CD8-positive, alpha-beta memory T cell (primary cell): Measurements from ENCODE around the gene LILRB5. TPM values are rescaled to one million over a fixed set of nuclear protein-coding genes. Genes with fewer than 3 reads are reported as not detected.

Source experiments
- polyA plus RNA-seq: library from polyadenylated mRNA; unstranded; fragments of 300-500 nt; fragmentation: Illumina TruSeq; gene quantifications from one replicate; pipeline ENCODE4 v1.2.3, GENCODE V29; 2021
- total RNA-seq, 2 experiments: library from RNA; stranded (reverse); gene quantifications; one replicate each; pipeline ENCODE4 v1.2.3, GENCODE V29; 2021

Gene LILRB5
- total and polyA plus RNA-seq, 3 experiments from 2014 or later, result 0.42 to 0.44 TPM; not detected in 1

Other genes starting within 250 kb of the LILRB5 start
- not detected for gene VSTM1, start 193.4 kb downstream of the LILRB5 start, total RNA-seq
- gene VSTM1, start 193.4 kb downstream of the LILRB5 start, polyA plus RNA-seq, result not detected
- not detected for gene TARM1, start 175.9 kb downstream of the LILRB5 start, total RNA-seq
- not detected for gene TARM1, start 175.9 kb downstream of the LILRB5 start, polyA plus RNA-seq
- under 1 TPM; 0.22 to 0.35 TPM for gene OSCAR, start 156.5 kb downstream of the LILRB5 start, total RNA-seq
- 0.17 TPM for gene OSCAR, start 156.5 kb downstream of the LILRB5 start, polyA plus RNA-seq
- 100 to 1,000 TPM; 117 to 124 TPM for gene NDUFA3, start 154.4 kb downstream of the LILRB5 start, total RNA-seq
- gene NDUFA3, start 154.4 kb downstream of the LILRB5 start, polyA plus RNA-seq, result 506 TPM
- gene TFPT, start 141.6 kb downstream of the LILRB5 start, total RNA-seq, result 10 to 100 TPM; 32.9 to 33.1 TPM
- 25.0 TPM for gene TFPT, start 141.6 kb downstream of the LILRB5 start, polyA plus RNA-seq
- gene PRPF31, start 141.5 kb downstream of the LILRB5 start, total RNA-seq, result 100 to 1,000 TPM; 123 to 132 TPM
- gene PRPF31, start 141.5 kb downstream of the LILRB5 start, polyA plus RNA-seq, result 88.9 TPM
- gene CNOT3, start 119.5 kb downstream of the LILRB5 start, total RNA-seq, result 10 to 100 TPM; 75.1 to 81.7 TPM
- 14.8 TPM for gene CNOT3, start 119.5 kb downstream of the LILRB5 start, polyA plus RNA-seq
- gene LENG1, start 97.6 kb downstream of the LILRB5 start, total RNA-seq, result 1 to 10 TPM; 4.8 to 6.8 TPM
- gene LENG1, start 97.6 kb downstream of the LILRB5 start, polyA plus RNA-seq, result 14.1 TPM
- under 1 TPM in 1 of 2 experiments, not detected in 1; 0.18 TPM for gene TMC4, start 84.1 kb downstream of the LILRB5 start, total RNA-seq
- gene TMC4, start 84.1 kb downstream of the LILRB5 start, polyA plus RNA-seq, result 0.38 TPM
- 100 to 1,000 TPM in 1 of 2 experiments, 10 to 100 TPM in 1; 98.7 to 114 TPM for gene MBOAT7, start 67.7 kb downstream of the LILRB5 start, total RNA-seq
- 21.9 TPM for gene MBOAT7, start 67.7 kb downstream of the LILRB5 start, polyA plus RNA-seq
- 10 to 100 TPM; 22.4 to 24.6 TPM for gene TSEN34, start 66.0 kb downstream of the LILRB5 start, total RNA-seq
- 38.2 TPM for gene TSEN34, start 66.0 kb downstream of the LILRB5 start, polyA plus RNA-seq
- 1,000 to 10,000 TPM; 1,621 to 1,723 TPM for gene RPS9, start 56.4 kb downstream of the LILRB5 start, total RNA-seq
- 824 TPM for gene RPS9, start 56.4 kb downstream of the LILRB5 start, polyA plus RNA-seq
- 1 to 10 TPM in 1 of 2 experiments, under 1 TPM in 1; 0.48 to 1.2 TPM for gene LILRB3, start 34.3 kb downstream of the LILRB5 start, total RNA-seq
- gene LILRB3, start 34.3 kb downstream of the LILRB5 start, polyA plus RNA-seq, result 0.49 TPM
- gene LILRA6, start 14.5 kb downstream of the LILRB5 start, total RNA-seq, result under 1 TPM; 0.37 to 0.42 TPM
- 0.45 TPM for gene LILRA6, start 14.5 kb downstream of the LILRB5 start, polyA plus RNA-seq
- under 1 TPM; 0.24 to 0.42 TPM for gene LILRB2, start 23.8 kb upstream of the LILRB5 start, total RNA-seq
- not detected for gene LILRB2, start 23.8 kb upstream of the LILRB5 start, polyA plus RNA-seq
- not detected for gene LILRA5, start 55.9 kb upstream of the LILRB5 start, total RNA-seq
- gene LILRA5, start 55.9 kb upstream of the LILRB5 start, polyA plus RNA-seq, result not detected
- not detected for gene LILRA4, start 81.9 kb upstream of the LILRB5 start, total RNA-seq
- gene LILRA4, start 81.9 kb upstream of the LILRB5 start, polyA plus RNA-seq, result not detected
- 10 to 100 TPM; 12.9 to 13.1 TPM for gene LAIR1, start 107.7 kb upstream of the LILRB5 start, total RNA-seq
- 110 TPM for gene LAIR1, start 107.7 kb upstream of the LILRB5 start, polyA plus RNA-seq
- gene TTYH1, start 158.2 kb upstream of the LILRB5 start, total RNA-seq, result under 1 TPM in 1 of 2 experiments, not detected in 1; 0.66 TPM
- gene TTYH1, start 158.2 kb upstream of the LILRB5 start, polyA plus RNA-seq, result not detected
- gene LENG8, start 191.9 kb upstream of the LILRB5 start, total RNA-seq, result 100 to 1,000 TPM; 132 to 144 TPM
- 8.0 TPM for gene LENG8, start 191.9 kb upstream of the LILRB5 start, polyA plus RNA-seq
- gene LENG9, start 206.5 kb upstream of the LILRB5 start, total RNA-seq, result 1 to 10 TPM; 3.8 to 4.4 TPM
- 0.23 TPM for gene LENG9, start 206.5 kb upstream of the LILRB5 start, polyA plus RNA-seq
- 1 to 10 TPM in 1 of 2 experiments, under 1 TPM in 1; 0.44 to 1.1 TPM for gene CDC42EP5, start 216.0 kb upstream of the LILRB5 start, total RNA-seq
- not detected for gene CDC42EP5, start 216.0 kb upstream of the LILRB5 start, polyA plus RNA-seq
- gene LAIR2, start 245.6 kb upstream of the LILRB5 start, total RNA-seq, result 1 to 10 TPM; 1.4 TPM
- gene LAIR2, start 245.6 kb upstream of the LILRB5 start, polyA plus RNA-seq, result 31.6 TPM